GM23338 (cell line): ENCODE data around the gene GCK. TPM values are rescaled to one million over a fixed set of nuclear protein-coding genes. Genes with fewer than 3 reads are reported as not detected.
A peak's percentile ranks its signal among the peaks of the same experiment; 100 is the strongest.

Experiments
- ATAC-seq: fragments of 200-7000 bp; cut with Tn5 transposase; 3 replicates; pipeline ENCODE4 v1.9.1; 2020
- DNase-seq: peaks from one replicate; pipeline ENCODE4 v3.0.0-alpha.2; 2015; ENCODE audit warnings: low spot score
- H2AFZ ChIP-seq: fragments of 200-600 bp; sonication (generic); 2 replicates; pipeline ENCODE4 v1.8.0; 2016; ENCODE audit warnings: antibody characterized with exemption, mild to moderate bottlenecking, moderate library complexity
- H3F3A ChIP-seq: fragments of 200-600 bp; sonication (generic); replicated peaks from 2 replicates; pipeline ENCODE4 v1.8.0; 2017; ENCODE audit warnings: antibody characterized with exemption, mixed run types, low read depth
- H3K27ac ChIP-seq: fragments of 200-600 bp; sonication (generic); 2 replicates; pipeline ENCODE4 v1.6.1; 2016; ENCODE audit warnings: low read depth
- H3K27me3 ChIP-seq: fragments of 200-600 bp; sonication (generic); 2 replicates; pipeline ENCODE4 v1.8.0; 2016; ENCODE audit warnings: mild to moderate bottlenecking, mixed run types, moderate library complexity; ENCODE audit not compliant: insufficient read depth
- H3K36me3 ChIP-seq: fragments of 200-600 bp; sonication (generic); 2 replicates; pipeline ENCODE4 v1.8.0; 2016; ENCODE audit warnings: mild to moderate bottlenecking; ENCODE audit not compliant: insufficient read depth
- H3K4me1 ChIP-seq: fragments of 200-600 bp; sonication (generic); 2 replicates; pipeline ENCODE4 v1.8.0; 2016; ENCODE audit warnings: mild to moderate bottlenecking, moderate library complexity; ENCODE audit not compliant: insufficient read depth
- H3K4me2 ChIP-seq: fragments of 200-600 bp; sonication (generic); 2 replicates; pipeline ENCODE4 v1.7.1; 2017; ENCODE audit warnings: mixed run types
- H3K4me3 ChIP-seq: fragments of 200-600 bp; sonication (generic); 2 replicates; pipeline ENCODE4 v1.6.1; 2016; ENCODE audit warnings: mixed run types
- H3K79me2 ChIP-seq: fragments of 200-600 bp; sonication (generic); replicated peaks from 2 replicates; pipeline ENCODE4 v1.8.0; 2017; ENCODE audit warnings: mild to moderate bottlenecking; ENCODE audit not compliant: insufficient read depth
- H3K9me2 ChIP-seq: fragments of 200-600 bp; sonication (generic); 2 replicates; pipeline ENCODE4 v1.8.0; 2017; ENCODE audit not compliant: insufficient read depth
- H4K20me1 ChIP-seq: fragments of 200-600 bp; sonication (generic); replicated peaks from 2 replicates; pipeline ENCODE4 v1.8.0; 2017; ENCODE audit warnings: mild to moderate bottlenecking; ENCODE audit not compliant: insufficient read depth
- H3K27ac Mint-ChIP-seq: 2 replicates; pipeline ENCODE4 v1.8.0; 2020; ENCODE audit warnings: inconsistent platforms, mild to moderate bottlenecking, moderate library complexity, mixed read lengths
- H3K27me3 Mint-ChIP-seq: 3 replicates; pipeline ENCODE4 v1.8.0; 2022; ENCODE audit warnings: low read depth, mild to moderate bottlenecking, moderate library complexity, mixed read lengths, inconsistent platforms; ENCODE audit not compliant: insufficient read depth, poor library complexity
- H3K36me3 Mint-ChIP-seq: 3 replicates; pipeline ENCODE4 v1.8.0; 2021; ENCODE audit warnings: low read depth, mild to moderate bottlenecking, inconsistent platforms, moderate library complexity, mixed read lengths
- H3K4me1 Mint-ChIP-seq: 3 replicates; pipeline ENCODE4 v1.8.0; 2020; ENCODE audit warnings: mild to moderate bottlenecking, inconsistent platforms, mixed read lengths
- H3K4me3 Mint-ChIP-seq: 3 replicates; pipeline ENCODE4 v1.8.0; 2021; ENCODE audit warnings: moderate library complexity, mild to moderate bottlenecking, inconsistent platforms, mixed read lengths
- H3K9me3 Mint-ChIP-seq: 3 replicates; pipeline ENCODE4 v1.8.0; 2020; ENCODE audit warnings: moderate library complexity, mild to moderate bottlenecking, inconsistent platforms, mixed read lengths
- CTCF ChIP-seq, 2 experiments: fragments of 200-600 bp in 1 of 2; sonication (generic) in 1 of 2; conservative IDR thresholded peaks; 2 replicates each; pipeline versions ENCODE4 v1.5.1 to v1.6.1; 2016 to 2017; ENCODE audit warnings: antibody characterized with exemption in 2 of 2, low read depth in 2 of 2, mild to moderate bottlenecking in 2 of 2, moderate library complexity in 1 of 2
- EZH2phosphoT487 ChIP-seq: fragments of 200-600 bp; sonication (generic); IDR thresholded peaks from one replicate; pipeline ENCODE4 v1.8.1; 2018; ENCODE audit warnings: antibody characterized with exemption; ENCODE audit not compliant: unreplicated experiment
- NANOG ChIP-seq: IDR thresholded peaks from 2 replicates; pipeline ENCODE4 v1.6.1; 2016; ENCODE audit warnings: antibody characterized with exemption, borderline replicate concordance
- POLR2AphosphoS5 ChIP-seq: IDR thresholded peaks from 2 replicates; pipeline ENCODE4 v1.6.1; 2016; ENCODE audit warnings: antibody characterized with exemption, low read depth
- STAT1 ChIP-seq: IDR thresholded peaks from one replicate; pipeline ENCODE4 v1.6.1; 2016; ENCODE audit warnings: antibody characterized with exemption; ENCODE audit not compliant: unreplicated experiment
- ZNF114 ChIP-seq: fragments of 250-450 bp; sonication (Bioruptor Pico); IDR thresholded peaks from 2 replicates; pipeline ENCODE4 v1.5.0; 2020; ENCODE audit warnings: mild to moderate bottlenecking, moderate library complexity
- ZNF331 ChIP-seq: fragments of 250-450 bp; sonication (Bioruptor Pico); IDR thresholded peaks from 2 replicates; pipeline ENCODE4 v1.5.0; 2020; ENCODE audit warnings: low read depth, mild to moderate bottlenecking, moderate library complexity
- polyA plus RNA-seq: library from polyadenylated mRNA; unstranded; fragments of >200 nt; fragmentation: Nextera tagmentation; extraction: Ambion mirVana; gene quantifications from 2 replicates; pipeline ENCODE4 v1.2.1, GENCODE V29; 2016
- total RNA-seq: library from RNA; depleted of rRNA; stranded (reverse); fragments of >200 nt; shearing (Covaris generic); gene quantifications from 2 replicates; pipeline ENCODE4 v1.2.3, GENCODE V29; 2014
- TF ChIP-seq, protein P1 (sequence below): fragments of 250-450 bp; sonication (Bioruptor Pico); IDR thresholded peaks from 2 replicates; pipeline ENCODE4 v1.5.0; 2020; ENCODE audit warnings: mild to moderate bottlenecking, moderate library complexity
- TF ChIP-seq, protein P2 (sequence below): IDR thresholded peaks from 2 replicates; pipeline ENCODE4 v1.6.1; 2016; ENCODE audit warnings: antibody characterized with exemption

The GCK gene
- total and polyA plus RNA-seq, 2 experiments from 2014 or later = 6.1 to 7.3 TPM

- TF ChIP-seq EZH2phosphoT487 = no peak
- TF ChIP-seq, protein P1, sequence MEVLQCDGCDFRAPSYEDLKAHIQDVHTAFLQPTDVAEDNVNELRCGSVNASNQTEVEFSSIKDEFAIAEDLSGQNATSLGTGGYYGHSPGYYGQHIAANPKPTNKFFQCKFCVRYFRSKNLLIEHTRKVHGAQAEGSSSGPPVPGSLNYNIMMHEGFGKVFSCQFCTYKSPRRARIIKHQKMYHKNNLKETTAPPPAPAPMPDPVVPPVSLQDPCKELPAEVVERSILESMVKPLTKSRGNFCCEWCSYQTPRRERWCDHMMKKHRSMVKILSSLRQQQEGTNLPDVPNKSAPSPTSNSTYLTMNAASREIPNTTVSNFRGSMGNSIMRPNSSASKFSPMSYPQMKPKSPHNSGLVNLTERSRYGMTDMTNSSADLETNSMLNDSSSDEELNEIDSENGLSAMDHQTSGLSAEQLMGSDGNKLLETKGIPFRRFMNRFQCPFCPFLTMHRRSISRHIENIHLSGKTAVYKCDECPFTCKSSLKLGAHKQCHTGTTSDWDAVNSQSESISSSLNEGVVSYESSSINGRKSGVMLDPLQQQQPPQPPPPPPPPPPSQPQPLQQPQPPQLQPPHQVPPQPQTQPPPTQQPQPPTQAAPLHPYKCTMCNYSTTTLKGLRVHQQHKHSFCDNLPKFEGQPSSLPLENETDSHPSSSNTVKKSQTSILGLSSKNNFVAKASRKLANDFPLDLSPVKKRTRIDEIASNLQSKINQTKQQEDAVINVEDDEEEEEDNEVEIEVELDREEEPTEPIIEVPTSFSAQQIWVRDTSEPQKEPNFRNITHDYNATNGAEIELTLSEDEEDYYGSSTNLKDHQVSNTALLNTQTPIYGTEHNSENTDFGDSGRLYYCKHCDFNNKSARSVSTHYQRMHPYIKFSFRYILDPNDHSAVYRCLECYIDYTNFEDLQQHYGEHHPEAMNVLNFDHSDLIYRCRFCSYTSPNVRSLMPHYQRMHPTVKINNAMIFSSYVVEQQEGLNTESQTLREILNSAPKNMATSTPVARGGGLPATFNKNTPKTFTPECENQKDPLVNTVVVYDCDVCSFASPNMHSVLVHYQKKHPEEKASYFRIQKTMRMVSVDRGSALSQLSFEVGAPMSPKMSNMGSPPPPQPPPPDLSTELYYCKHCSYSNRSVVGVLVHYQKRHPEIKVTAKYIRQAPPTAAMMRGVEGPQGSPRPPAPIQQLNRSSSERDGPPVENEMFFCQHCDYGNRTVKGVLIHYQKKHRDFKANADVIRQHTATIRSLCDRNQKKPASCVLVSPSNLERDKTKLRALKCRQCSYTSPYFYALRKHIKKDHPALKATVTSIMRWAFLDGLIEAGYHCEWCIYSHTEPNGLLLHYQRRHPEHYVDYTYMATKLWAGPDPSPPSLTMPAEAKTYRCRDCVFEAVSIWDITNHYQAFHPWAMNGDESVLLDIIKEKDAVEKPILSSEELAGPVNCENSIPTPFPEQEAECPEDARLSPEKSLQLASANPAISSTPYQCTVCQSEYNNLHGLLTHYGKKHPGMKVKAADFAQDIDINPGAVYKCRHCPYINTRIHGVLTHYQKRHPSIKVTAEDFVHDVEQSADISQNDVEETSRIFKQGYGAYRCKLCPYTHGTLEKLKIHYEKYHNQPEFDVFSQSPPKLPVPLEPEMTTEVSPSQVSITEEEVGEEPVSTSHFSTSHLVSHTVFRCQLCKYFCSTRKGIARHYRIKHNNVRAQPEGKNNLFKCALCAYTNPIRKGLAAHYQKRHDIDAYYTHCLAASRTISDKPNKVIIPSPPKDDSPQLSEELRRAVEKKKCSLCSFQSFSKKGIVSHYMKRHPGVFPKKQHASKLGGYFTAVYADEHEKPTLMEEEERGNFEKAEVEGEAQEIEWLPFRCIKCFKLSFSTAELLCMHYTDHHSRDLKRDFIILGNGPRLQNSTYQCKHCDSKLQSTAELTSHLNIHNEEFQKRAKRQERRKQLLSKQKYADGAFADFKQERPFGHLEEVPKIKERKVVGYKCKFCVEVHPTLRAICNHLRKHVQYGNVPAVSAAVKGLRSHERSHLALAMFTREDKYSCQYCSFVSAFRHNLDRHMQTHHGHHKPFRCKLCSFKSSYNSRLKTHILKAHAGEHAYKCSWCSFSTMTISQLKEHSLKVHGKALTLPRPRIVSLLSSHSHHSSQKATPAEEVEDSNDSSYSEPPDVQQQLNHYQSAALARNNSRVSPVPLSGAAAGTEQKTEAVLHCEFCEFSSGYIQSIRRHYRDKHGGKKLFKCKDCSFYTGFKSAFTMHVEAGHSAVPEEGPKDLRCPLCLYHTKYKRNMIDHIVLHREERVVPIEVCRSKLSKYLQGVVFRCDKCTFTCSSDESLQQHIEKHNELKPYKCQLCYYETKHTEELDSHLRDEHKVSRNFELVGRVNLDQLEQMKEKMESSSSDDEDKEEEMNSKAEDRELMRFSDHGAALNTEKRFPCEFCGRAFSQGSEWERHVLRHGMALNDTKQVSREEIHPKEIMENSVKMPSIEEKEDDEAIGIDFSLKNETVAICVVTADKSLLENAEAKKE = no peak
- no peak for TF ChIP-seq ZNF114 (CRISPR knock-in tag)
- no peak for TF ChIP-seq NANOG
- TF ChIP-seq, protein P2, sequence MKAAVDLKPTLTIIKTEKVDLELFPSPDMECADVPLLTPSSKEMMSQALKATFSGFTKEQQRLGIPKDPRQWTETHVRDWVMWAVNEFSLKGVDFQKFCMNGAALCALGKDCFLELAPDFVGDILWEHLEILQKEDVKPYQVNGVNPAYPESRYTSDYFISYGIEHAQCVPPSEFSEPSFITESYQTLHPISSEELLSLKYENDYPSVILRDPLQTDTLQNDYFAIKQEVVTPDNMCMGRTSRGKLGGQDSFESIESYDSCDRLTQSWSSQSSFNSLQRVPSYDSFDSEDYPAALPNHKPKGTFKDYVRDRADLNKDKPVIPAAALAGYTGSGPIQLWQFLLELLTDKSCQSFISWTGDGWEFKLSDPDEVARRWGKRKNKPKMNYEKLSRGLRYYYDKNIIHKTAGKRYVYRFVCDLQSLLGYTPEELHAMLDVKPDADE = no peak
- no peak for TF ChIP-seq ZNF331
- no peak for TF ChIP-seq CTCF (conservative IDR thresholded peaks at IDR 0.05; ENCODE audit: low read depth in 2 of 2)
- no peak for TF ChIP-seq POLR2AphosphoS5
- TF ChIP-seq STAT1 = no peak
- Histone ChIP-seq H3K27ac (no peak overlapping the region), H4K20me1 (no peaks in the 10 kb centered on the region), H3K27me3 (no peaks in the 10 kb centered on the region), H3K36me3 (no peaks in the 10 kb centered on the region), H3F3A (no peaks in the 10 kb centered on the region), H3K9me2 (0 out of 2 replicates have a peak, but pooled peaks cover 12% of the 10 kb centered on the region), H3K79me2 (no peaks in the 10 kb centered on the region), H3K4me1 (no peaks in the 10 kb centered on the region), H3K4me3 (no peak overlapping the region), H2AFZ (no peak overlapping the region), H3K4me2 (no peak overlapping the region)
- H3K36me3 Mint-ChIP-seq = no peaks in the 10 kb centered on the region; the same call in 2 of the 3 replicates
- no peak overlapping the region for H3K4me3 Mint-ChIP-seq
- H3K9me3 Mint-ChIP-seq = peaks cover 13% of the 10 kb centered on the region
- peaks cover 20% of the 10 kb centered on the region for H3K4me1 Mint-ChIP-seq
- DNase-seq (no peak), ATAC-seq (0 out of 3 replicates have a peak, but pooled peaks have one; percentile 23)
- no peak overlapping the region; the same call in 1 of the 2 replicates for H3K27ac Mint-ChIP-seq
- H3K27me3 Mint-ChIP-seq = peaks cover 13% of the 10 kb centered on the region
These were observed 4.3 kb downstream of the GCK start for GRCh38 chr7:44184873-44185446.
